HepG2 (cell line): ENCODE data around the gene TIMM10. TPM values are rescaled to one million over a fixed set of nuclear protein-coding genes. Genes with fewer than 3 reads are reported as not detected.

Source experiments
- polyA plus RNA-seq, 8 experiments: library from polyadenylated mRNA; depleted of rRNA in 3 of 8; stranded (reverse) in 7 of 8; unstranded in 1 of 8; fragments of >200 nt; fragmentation: Illumina TruSeq in 4 of 8; extraction: Trizol in 4 of 8; gene quantifications; 2 replicates each; pipeline versions ENCODE4 v1.2.1 to v1.2.3, GENCODE V29; 2011 to 2016; ENCODE audit warnings: low read depth in 4 of 8, missing spikeins in 1 of 8, mixed read lengths in 1 of 8; ENCODE audit not compliant: insufficient read depth in 1 of 8
- total RNA-seq, 5 experiments: library from RNA; depleted of rRNA; stranded (reverse); fragments of >200 nt; fragmentation: Illumina TruSeq; extraction: Trizol; gene quantifications; 2 replicates each; pipeline ENCODE4 v1.2.3, GENCODE V29; 2016; ENCODE audit warnings: low read depth in 1 of 5
- TF ChIP-seq, protein P1 (sequence below): sonication (generic); formaldehyde crosslinking; IDR thresholded peaks from 2 replicates; pipeline ENCODE4 v1.8.1; 2023; ENCODE audit warnings: mild to moderate bottlenecking, missing genetic modification reagents
- TF ChIP-seq, protein P2 (sequence below): IDR thresholded peaks from 2 replicates; pipeline ENCODE4 v1.6.1; 2012; ENCODE audit warnings: low read length, improper control_type of control experiment
- TF ChIP-seq, protein P3 (sequence below): IDR thresholded peaks from 2 replicates; pipeline ENCODE4 v1.6.1; 2016; ENCODE audit warnings: low read depth

Gene TIMM10
- total and polyA plus RNA-seq, 2 of the 13 experiments (the other 11 are each of a cell fraction or from before 2014, with no cell fraction given), result 67.8 to 82.2 TPM

DNA sequence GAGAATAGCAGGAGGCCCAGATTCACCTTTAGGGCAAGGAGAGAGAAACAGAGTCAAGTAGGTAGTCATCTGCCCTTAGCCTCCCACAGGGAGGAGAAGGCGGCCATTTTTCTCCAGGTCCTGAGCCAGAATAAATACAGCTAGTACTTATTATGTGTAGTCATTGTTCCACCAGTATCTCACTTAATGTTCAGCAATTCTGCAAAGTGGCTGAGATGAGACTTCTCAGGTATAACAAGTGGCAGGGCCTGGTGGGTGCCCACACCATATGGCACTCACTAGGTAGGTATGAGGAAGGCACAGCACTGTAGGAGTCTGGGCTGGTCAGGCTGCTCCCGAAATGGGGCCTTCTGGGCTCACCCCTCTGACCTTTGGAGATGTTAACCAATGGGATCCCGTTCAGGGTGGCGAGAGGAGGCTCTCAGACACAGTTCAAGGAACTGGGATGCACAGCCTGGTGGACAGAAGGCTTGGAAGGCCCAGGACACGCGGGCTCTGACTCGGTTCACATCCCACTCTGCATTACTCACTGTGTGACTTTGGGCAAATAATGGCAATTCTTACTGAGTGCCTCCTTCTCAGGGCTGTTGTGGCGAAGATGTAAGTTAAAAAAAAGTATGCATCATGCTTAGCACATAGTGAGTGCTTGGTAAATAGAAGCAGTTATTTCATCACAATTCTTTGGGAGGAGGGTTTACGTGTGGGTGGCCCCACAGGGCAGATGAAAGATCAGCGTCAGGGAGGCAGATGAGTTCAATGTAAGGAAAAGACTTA is 45.1 kb downstream of the TIMM10 start (continued):
- TF ChIP-seq, protein P1, sequence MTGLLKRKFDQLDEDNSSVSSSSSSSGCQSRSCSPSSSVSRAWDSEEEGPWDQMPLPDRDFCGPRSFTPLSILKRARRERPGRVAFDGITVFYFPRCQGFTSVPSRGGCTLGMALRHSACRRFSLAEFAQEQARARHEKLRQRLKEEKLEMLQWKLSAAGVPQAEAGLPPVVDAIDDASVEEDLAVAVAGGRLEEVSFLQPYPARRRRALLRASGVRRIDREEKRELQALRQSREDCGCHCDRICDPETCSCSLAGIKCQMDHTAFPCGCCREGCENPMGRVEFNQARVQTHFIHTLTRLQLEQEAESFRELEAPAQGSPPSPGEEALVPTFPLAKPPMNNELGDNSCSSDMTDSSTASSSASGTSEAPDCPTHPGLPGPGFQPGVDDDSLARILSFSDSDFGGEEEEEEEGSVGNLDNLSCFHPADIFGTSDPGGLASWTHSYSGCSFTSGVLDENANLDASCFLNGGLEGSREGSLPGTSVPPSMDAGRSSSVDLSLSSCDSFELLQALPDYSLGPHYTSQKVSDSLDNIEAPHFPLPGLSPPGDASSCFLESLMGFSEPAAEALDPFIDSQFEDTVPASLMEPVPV, result no peak
- TF ChIP-seq, protein P2, sequence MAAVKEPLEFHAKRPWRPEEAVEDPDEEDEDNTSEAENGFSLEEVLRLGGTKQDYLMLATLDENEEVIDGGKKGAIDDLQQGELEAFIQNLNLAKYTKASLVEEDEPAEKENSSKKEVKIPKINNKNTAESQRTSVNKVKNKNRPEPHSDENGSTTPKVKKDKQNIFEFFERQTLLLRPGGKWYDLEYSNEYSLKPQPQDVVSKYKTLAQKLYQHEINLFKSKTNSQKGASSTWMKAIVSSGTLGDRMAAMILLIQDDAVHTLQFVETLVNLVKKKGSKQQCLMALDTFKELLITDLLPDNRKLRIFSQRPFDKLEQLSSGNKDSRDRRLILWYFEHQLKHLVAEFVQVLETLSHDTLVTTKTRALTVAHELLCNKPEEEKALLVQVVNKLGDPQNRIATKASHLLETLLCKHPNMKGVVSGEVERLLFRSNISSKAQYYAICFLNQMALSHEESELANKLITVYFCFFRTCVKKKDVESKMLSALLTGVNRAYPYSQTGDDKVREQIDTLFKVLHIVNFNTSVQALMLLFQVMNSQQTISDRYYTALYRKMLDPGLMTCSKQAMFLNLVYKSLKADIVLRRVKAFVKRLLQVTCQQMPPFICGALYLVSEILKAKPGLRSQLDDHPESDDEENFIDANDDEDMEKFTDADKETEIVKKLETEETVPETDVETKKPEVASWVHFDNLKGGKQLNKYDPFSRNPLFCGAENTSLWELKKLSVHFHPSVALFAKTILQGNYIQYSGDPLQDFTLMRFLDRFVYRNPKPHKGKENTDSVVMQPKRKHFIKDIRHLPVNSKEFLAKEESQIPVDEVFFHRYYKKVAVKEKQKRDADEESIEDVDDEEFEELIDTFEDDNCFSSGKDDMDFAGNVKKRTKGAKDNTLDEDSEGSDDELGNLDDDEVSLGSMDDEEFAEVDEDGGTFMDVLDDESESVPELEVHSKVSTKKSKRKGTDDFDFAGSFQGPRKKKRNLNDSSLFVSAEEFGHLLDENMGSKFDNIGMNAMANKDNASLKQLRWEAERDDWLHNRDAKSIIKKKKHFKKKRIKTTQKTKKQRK, result no peak
- TF ChIP-seq, protein P3, sequence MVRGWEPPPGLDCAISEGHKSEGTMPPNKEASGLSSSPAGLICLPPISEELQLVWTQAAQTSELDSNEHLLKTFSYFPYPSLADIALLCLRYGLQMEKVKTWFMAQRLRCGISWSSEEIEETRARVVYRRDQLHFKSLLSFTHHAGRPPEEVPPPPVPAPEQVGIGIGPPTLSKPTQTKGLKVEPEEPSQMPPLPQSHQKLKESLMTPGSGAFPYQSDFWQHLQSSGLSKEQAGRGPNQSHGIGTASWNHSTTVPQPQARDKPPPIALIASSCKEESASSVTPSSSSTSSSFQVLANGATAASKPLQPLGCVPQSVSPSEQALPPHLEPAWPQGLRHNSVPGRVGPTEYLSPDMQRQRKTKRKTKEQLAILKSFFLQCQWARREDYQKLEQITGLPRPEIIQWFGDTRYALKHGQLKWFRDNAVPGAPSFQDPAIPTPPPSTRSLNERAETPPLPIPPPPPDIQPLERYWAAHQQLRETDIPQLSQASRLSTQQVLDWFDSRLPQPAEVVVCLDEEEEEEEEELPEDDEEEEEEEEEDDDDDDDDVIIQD (CRISPR knock-in tag), result no peak
